Naive thymus-derived CD4-positive, alpha-beta T cell (primary cell): Measurements from ENCODE around the gene HDAC4. TPM values are rescaled to one million over a fixed set of nuclear protein-coding genes. Genes with fewer than 3 reads are reported as not detected.
"Not testable (repeated sequence)": the region's sequence is repeated elsewhere in the genome, so short reads cannot be mapped to it uniquely, and the experiment has no call there.

Experiments
- ATAC-seq: fragments of 150-1000 bp; cut with Tn5 transposase; 2 replicates; pipeline ENCODE4 v1.10.0; 2021; ENCODE audit warnings: mild to moderate bottlenecking, moderate library complexity
- CTCF ChIA-PET: fragments of 350-600 bp; sonication (Branson Sonifier 250); formaldehyde crosslinking; loops from one replicate; lab custom pipeline; 2021; ENCODE audit warnings: antibody characterized with exemption; lab: Charles Lee
- POLR2A ChIA-PET: fragments of 350-600 bp; sonication (Branson Sonifier 250); formaldehyde crosslinking; loops from one replicate; lab custom pipeline; 2021; ENCODE audit warnings: antibody characterized with exemption, inconsistent platforms; lab: Charles Lee
- DNase-seq, 9 donors: peaks; one replicate each; pipeline versions ENCODE4 v3.0.0 to v3.0.0-alpha.2; 2020 to 2022; ENCODE audit warnings: mixed read lengths in 1 of 9
- H3K27ac ChIP-seq: one replicate; pipeline ENCODE4 v1.7.0; 2013; ENCODE audit warnings: mild to moderate bottlenecking, low read depth, low read length, moderate library complexity
- H3K27me3 ChIP-seq, 2 donors: one replicate each; pipeline ENCODE4 v1.7.0; 2013; ENCODE audit warnings: low read length in 2 of 2, mild to moderate bottlenecking in 2 of 2, moderate library complexity in 2 of 2; ENCODE audit not compliant: control insufficient read depth in 2 of 2, insufficient read depth in 2 of 2
- H3K36me3 ChIP-seq, 3 experiments: 1 replicate in 2 of 3; 2 replicates in 1 of 3; pipeline ENCODE4 v1.7.0; 2013; ENCODE audit warnings: low read length in 3 of 3, mild to moderate bottlenecking in 3 of 3, moderate library complexity in 1 of 3; ENCODE audit not compliant: insufficient read depth in 3 of 3, control insufficient read depth in 2 of 3
- H3K4me1 ChIP-seq, 2 donors: one replicate each; pipeline ENCODE4 v1.7.0; 2013; ENCODE audit warnings: low read length in 2 of 2, mild to moderate bottlenecking in 2 of 2, moderate library complexity in 1 of 2; ENCODE audit not compliant: control insufficient read depth in 2 of 2, insufficient read depth in 2 of 2
- H3K4me3 ChIP-seq: 2 replicates; pipeline ENCODE4 v1.7.0; 2013; ENCODE audit warnings: mild to moderate bottlenecking, low read length
- H3K9me3 ChIP-seq, 3 experiments: 1 replicate in 2 of 3; 2 replicates in 1 of 3; pipeline ENCODE4 v1.7.0; 2013; ENCODE audit warnings: low read length in 3 of 3; ENCODE audit not compliant: control insufficient read depth in 2 of 3
- H3K27ac Mint-ChIP-seq, 9 donors: one replicate each; pipeline ENCODE4 v1.8.0; 2020 to 2022; ENCODE audit warnings: mixed read lengths in 9 of 9, mild to moderate bottlenecking in 8 of 9, moderate library complexity in 5 of 9, inconsistent platforms in 2 of 9
- H3K27me3 Mint-ChIP-seq, 5 donors: one replicate each; pipeline ENCODE4 v1.8.0; 2021 to 2022; ENCODE audit warnings: mixed read lengths in 5 of 5, mild to moderate bottlenecking in 1 of 5
- H3K36me3 Mint-ChIP-seq, 5 donors: one replicate each; pipeline ENCODE4 v1.8.0; 2020 to 2022; ENCODE audit warnings: mixed read lengths in 5 of 5, mild to moderate bottlenecking in 3 of 5, inconsistent platforms in 1 of 5
- H3K4me1 Mint-ChIP-seq, 7 donors: one replicate each; pipeline ENCODE4 v1.8.0; 2020 to 2022; ENCODE audit warnings: mixed read lengths in 7 of 7, mild to moderate bottlenecking in 3 of 7, inconsistent platforms in 1 of 7
- H3K4me3 Mint-ChIP-seq, 10 donors: one replicate each; pipeline ENCODE4 v1.8.0; 2020 to 2022; ENCODE audit warnings: mild to moderate bottlenecking in 10 of 10, mixed read lengths in 10 of 10, moderate library complexity in 6 of 10, inconsistent platforms in 2 of 10
- H3K9me3 Mint-ChIP-seq, 11 donors: one replicate each; pipeline ENCODE4 v1.8.0; 2020 to 2022; ENCODE audit warnings: mixed read lengths in 11 of 11, mild to moderate bottlenecking in 4 of 11, inconsistent platforms in 1 of 11, moderate library complexity in 1 of 11
- intact Hi-C, 2 donors: fragments of 100-400 bp; cut with micrococcal nuclease; formaldehyde crosslinking; loops; one replicate each; pipeline ENCODE4 v1.15.1; 2023
- polyA plus RNA-seq, 2 donors: library from polyadenylated mRNA; unstranded; fragments of 300-500 nt; fragmentation: Illumina TruSeq; gene quantifications; one replicate each; pipeline ENCODE4 v1.2.3, GENCODE V29; 2021
- total RNA-seq, 6 experiments: library from RNA in 5 of 6; stranded (reverse) in 5 of 6; gene quantifications; 1 replicate in 5 of 6; 2 replicates in 1 of 6; pipeline ENCODE4 v1.2.3 and lab custom pipeline; 2021 to 2026

HDAC4 gene
- total and polyA plus RNA-seq, 7 experiments from 2014 or later, result 7.4 to 101 (median 55.3) TPM

DNA sequence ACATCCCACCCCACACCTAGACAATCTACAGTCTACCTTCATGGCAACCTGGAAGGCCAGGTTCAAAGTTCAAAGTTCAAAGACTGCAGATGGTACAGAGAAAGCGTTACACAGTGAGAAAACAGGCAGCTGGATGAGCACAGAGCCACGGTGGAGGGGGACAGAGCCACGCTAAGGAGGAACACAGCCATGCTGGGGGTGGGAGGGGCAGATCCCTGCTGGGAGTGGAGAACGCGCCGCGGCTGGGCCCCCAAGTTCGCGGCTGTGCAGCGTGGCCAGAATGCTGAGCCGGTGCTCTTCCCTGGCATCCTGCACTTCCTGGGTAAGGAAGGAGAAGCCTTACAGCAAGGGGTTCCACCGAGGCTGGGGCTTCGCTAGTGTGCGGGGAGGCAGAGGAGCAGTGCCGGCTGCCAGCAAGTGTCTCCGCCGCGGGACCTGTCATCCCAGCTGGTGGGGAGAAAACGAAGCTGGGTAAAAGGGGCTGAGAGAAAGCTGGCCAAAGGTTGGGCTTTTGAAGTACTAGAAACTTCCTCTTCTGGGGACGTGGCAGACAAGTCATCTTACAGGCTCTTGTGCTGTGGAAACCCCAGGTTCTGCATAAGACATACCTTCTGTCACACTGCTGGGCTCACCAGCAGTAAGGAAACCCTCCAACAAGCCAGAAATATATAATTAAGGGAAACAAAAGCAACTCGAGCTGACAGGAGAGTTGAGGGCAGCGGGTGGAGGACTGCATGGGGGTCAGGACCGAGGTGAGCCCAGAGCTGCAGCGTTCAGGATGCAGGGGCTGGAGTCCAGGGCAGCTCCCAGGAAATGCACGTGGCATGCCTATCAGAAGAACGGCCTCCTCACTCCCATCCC is 115.5 kb downstream of the HDAC4 start:
- ChIA-PET POLR2A (interaction anchor here (0.9 to 20.2 kb wide), 5 partner anchors 10 to 96 kb away, joined by 3 to 362 read pairs (median 22); no protein-coding TSS in a partner anchor), CTCF (interaction anchor here (0.7 to 2.0 kb wide), 5 partner anchors 9 to 311 kb away, joined by 3 to 8 read pairs (median 5); no protein-coding TSS in a partner anchor)
- Mint-ChIP-seq H3K27ac (peak overlapping the region; percentile 87 to 97 (median 93)), H3K27me3 (peaks cover 0 to 3% (median 0%) of the 10 kb centered on the region in 5 donors), H3K9me3 (peaks cover 0 to 2% (median 0%) of the 10 kb centered on the region in 11 donors), H3K4me1 (peaks cover 47 to 70% (median 64%) of the 10 kb centered on the region in 7 donors), H3K36me3 (peaks cover 0 to 18% (median 0%) of the 10 kb centered on the region in 5 donors), H3K4me3 (peak overlapping the region; percentile 78 to 88 (median 86))
- intact Hi-C loops, result loop anchor here (1.0 to 5.0 kb wide), 4 partner anchors 10 to 37 kb away; no protein-coding TSS in a partner anchor
- DNase-seq, result peak in 4 of 9 donors; percentile 32 to 56 (median 44)
- Histone ChIP-seq H3K4me3 (peak overlapping the region; percentile 42), H3K36me3 (no peaks in the 10 kb centered on the region), H3K27me3 (no peaks in the 10 kb centered on the region), H3K27ac (peak overlapping the region; percentile 37), H3K9me3 (no peaks in the 10 kb centered on the region), H3K4me1 (peaks cover 35 to 49% of the 10 kb centered on the region in 2 donors)
- peak; percentile 60 for ATAC-seq

DNA sequence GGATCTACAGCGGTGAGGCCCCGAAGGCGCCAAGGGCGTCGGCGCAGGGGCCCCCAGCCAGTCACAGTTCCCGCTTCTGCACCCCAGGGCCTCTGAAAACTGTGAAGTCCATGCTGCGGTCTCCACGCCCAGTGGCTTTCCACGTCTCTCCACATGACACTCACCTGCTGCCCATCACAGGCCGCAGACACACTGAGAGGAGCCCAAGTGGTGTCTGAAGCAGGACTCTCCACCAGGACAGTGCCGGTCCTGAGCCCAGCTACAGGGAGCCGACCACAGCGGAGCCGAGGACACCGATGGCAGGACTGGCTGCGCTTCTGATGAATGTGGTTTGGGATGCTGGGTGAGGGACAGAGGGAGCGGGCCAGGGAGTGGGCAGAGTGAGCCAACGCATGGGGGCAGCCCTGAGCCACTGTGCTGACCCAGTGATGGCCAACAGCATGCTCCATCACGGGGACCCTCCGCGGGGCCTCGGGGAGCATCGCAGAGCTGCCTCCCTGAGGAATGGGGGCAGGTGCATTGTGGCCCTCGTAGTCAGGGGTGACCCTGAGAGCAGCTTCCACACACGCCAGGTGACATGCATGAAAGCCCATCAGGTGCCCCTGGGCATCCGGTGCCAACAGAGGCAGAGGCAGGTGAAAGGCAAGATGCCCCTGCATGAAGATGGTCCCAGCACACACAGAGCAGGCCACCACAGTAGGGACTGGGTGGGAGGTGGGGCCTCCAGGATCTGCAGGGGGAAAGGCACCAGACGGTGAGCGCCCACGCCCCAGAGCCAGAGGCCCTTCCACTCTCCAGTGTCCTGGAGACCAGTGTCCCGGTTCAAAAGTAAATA is 116.6 kb downstream of the HDAC4 start:
- POLR2A ChIA-PET, result interaction anchor here (1.5 to 20.2 kb wide), 5 partner anchors 9 to 97 kb away, joined by 5 to 362 read pairs (median 22); no protein-coding TSS in a partner anchor
- peaks cover 25 to 39% of the 10 kb centered on the region in 2 donors for H3K4me1 ChIP-seq
- peak overlapping the region in 9 of 10 donors; percentile 45 to 88 (median 86) for H3K4me3 Mint-ChIP-seq
- no peak for ATAC-seq
- H3K9me3 Mint-ChIP-seq, result peaks cover 0 to 2% (median 0%) of the 10 kb centered on the region in 11 donors
- no peaks in the 10 kb centered on the region for H3K36me3 ChIP-seq
- CTCF ChIA-PET, result interaction anchor here (1.2 to 1.5 kb wide), 2 partner anchors 11 to 17 kb away, joined by 5 to 7 read pairs; no protein-coding TSS in a partner anchor
- H3K27ac Mint-ChIP-seq, result peak overlapping the region in 8 of 9 donors; percentile 23 to 97 (median 92)
- H3K9me3 ChIP-seq, result no peaks in the 10 kb centered on the region
- H3K4me3 ChIP-seq, result no peak overlapping the region
- H3K4me1 Mint-ChIP-seq, result peaks cover 38 to 65% (median 55%) of the 10 kb centered on the region in 7 donors
- intact Hi-C loops, result no loop called here
- H3K27me3 Mint-ChIP-seq, result peaks cover 0 to 3% (median 0%) of the 10 kb centered on the region in 5 donors
- peak overlapping the region; percentile 37 for H3K27ac ChIP-seq
- no peaks in the 10 kb centered on the region for H3K27me3 ChIP-seq
- DNase-seq, result no peak
- peaks cover 0 to 16% (median 0%) of the 10 kb centered on the region in 5 donors for H3K36me3 Mint-ChIP-seq

DNA sequence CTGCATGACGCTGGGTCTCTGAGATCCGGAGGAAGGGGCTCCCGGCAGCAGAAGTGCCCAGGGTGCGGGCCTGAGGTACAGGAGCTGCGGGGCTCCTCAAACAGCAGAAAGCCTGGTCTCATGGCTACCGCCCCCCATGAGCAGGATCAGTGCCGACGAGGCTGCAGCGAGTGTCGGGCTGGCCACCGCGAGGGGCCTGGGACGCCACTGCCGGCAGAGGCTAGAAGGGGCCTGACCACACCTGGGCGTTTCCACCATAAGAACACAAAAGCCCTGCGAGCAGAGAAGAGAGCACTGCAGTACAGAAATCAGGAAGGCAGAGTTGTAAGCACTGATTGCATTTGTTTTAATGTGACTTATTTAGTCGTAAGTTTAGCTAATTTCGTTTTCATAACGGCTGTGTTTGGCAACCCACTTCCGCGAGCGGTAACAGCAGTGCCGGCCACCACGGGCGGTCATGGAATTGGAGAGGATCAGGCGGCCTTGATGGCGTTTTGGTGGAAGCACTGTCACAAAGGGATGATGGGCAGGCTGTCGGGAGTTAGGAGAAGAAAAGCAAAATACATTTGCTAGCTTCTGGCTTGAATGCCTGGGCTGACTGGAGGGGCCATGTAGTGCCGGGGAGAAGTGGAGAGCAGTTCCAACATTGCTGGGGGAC is 117.4 kb downstream of the HDAC4 start:
- Mint-ChIP-seq H3K9me3 (peaks cover 0 to 2% (median 0%) of the 10 kb centered on the region in 11 donors), H3K4me1 (peaks cover 31 to 63% (median 54%) of the 10 kb centered on the region in 7 donors), H3K4me3 (peak overlapping the region in 7 of 10 donors; percentile 17 to 87 (median 42)), H3K27ac (peak overlapping the region in 3 of 9 donors; percentile 34 to 72 (median 56)), H3K27me3 (peaks cover 0 to 3% (median 0%) of the 10 kb centered on the region in 5 donors), H3K36me3 (peaks cover 0 to 16% (median 0%) of the 10 kb centered on the region in 5 donors)
- Histone ChIP-seq H3K27me3 (no peaks in the 10 kb centered on the region), H3K36me3 (no peaks in the 10 kb centered on the region), H3K4me3 (no peak overlapping the region), H3K27ac (no peak overlapping the region), H3K4me1 (peaks cover 20 to 34% of the 10 kb centered on the region in 2 donors), H3K9me3 (no peaks in the 10 kb centered on the region)
- no peak for DNase-seq
- intact Hi-C loops, result no loop called here
- ChIA-PET POLR2A (interaction anchor here (0.8 to 20.2 kb wide), 3 partner anchors 10 to 38 kb away, joined by 3 to 362 read pairs (median 6); no protein-coding TSS in a partner anchor), CTCF (interaction anchor here (1.5 kb wide), 1 partner anchor 16 kb away, joined by 7 read pairs; no protein-coding TSS in a partner anchor)
- ATAC-seq, result no peak

DNA sequence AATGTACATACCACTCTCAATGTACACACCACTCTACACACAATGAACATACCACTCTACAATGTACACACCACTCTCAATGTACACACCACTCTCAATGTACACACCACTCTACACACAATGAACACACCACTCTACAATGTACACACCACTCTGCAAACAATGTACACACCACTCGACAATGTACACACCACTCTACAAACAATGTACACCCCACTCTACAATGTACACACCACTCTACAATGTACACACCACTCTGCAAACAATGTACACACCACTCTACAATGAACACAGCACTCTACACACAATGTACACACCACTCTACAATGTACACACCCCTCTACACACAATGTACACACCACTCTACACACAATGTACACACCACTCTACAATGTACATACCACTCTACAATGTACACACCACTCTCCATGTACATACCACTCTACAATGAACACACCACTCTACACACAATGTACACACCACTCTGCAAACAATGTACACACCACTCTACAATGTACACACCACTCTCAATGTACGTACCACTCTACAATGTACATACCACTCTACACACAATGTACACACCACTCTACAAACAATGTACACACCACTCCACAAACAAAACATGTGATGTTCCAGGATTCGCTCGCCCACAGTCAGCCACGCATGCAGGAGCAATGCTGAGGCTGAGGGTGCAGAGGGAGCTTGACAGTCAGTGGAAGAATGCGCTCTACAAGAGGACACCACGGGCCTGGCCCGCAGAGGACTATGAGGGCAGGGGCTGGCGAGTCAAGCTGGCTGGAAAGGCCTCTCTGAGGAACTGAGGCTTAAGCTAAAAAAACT is 118.2 kb downstream of the HDAC4 start:
- Mint-ChIP-seq H3K4me3 (no peak overlapping the region), H3K36me3 (peaks cover 0 to 14% (median 0%) of the 10 kb centered on the region in 5 donors), H3K27me3 (peaks cover 0 to 3% (median 0%) of the 10 kb centered on the region in 5 donors), H3K27ac (no peak overlapping the region), H3K9me3 (no peaks in the 10 kb centered on the region), H3K4me1 (peaks cover 29 to 60% (median 52%) of the 10 kb centered on the region in 7 donors)
- intact Hi-C loops, result no loop called here
- Histone ChIP-seq H3K4me3 (no peak overlapping the region), H3K27me3 (no peaks in the 10 kb centered on the region), H3K36me3 (no peaks in the 10 kb centered on the region), H3K4me1 (peaks cover 12 to 28% of the 10 kb centered on the region in 2 donors), H3K27ac (no peak overlapping the region), H3K9me3 (no peaks in the 10 kb centered on the region)
- DNase-seq, result no peak
- POLR2A ChIA-PET, result interaction anchor here (0.8 to 20.2 kb wide), 3 partner anchors 11 to 39 kb away, joined by 3 to 362 read pairs (median 6); no protein-coding TSS in a partner anchor
- no peak for ATAC-seq
- CTCF ChIA-PET, result interaction anchor here (1.5 kb wide), 1 partner anchor 15 kb away, joined by 7 read pairs; no protein-coding TSS in a partner anchor

DNA sequence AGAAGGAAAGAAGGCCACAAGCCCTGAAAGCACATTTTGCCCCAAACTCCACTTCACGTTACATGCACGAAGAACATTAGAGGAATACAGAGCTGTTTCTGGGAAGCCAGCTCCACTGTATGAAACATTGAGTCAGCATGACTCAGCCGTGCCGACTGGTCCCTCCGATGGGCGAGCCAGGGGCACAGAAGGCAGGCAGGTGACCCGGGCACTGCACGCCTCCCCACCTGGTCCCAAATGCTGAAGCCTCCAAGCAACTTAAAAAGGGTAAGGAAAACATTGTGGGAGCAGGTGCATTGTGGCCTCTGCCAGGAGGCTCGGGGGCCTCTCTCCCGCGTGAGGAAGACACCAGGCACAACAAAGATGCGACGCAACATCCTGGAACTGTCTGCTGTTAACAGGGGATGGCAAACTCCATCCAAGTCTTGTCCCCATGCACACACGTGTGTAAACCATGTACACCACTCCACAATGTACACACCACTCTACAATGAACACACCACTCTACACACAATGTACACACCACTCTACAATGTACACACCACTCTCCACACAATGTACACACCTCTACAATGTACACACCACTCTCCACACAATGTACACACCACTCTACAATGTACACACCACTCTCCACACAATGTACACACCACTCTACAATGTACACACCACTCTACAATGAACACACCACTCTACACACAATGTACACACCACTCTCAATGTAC is 120.4 kb downstream of the HDAC4 start:
- DNase-seq, intact Hi-C loops, H3K27me3 ChIP-seq, H3K27me3 Mint-ChIP-seq, H3K27ac ChIP-seq, H3K36me3 ChIP-seq, H3K4me3 ChIP-seq, ATAC-seq, H3K36me3 Mint-ChIP-seq, H3K9me3 Mint-ChIP-seq, H3K9me3 ChIP-seq: not testable (repeated sequence)
- Mint-ChIP-seq H3K27ac (peak overlapping the region in 1 of 9 donors; percentile 25), H3K4me1 (peaks cover 27 to 58% (median 47%) of the 10 kb centered on the region in 7 donors), H3K4me3 (peak overlapping the region in 1 of 10 donors; percentile 15)
- POLR2A ChIA-PET, result interaction anchor here (0.8 to 22.2 kb wide), 2 partner anchors 12 to 25 kb away, joined by 3 to 362 read pairs; no protein-coding TSS in a partner anchor
- peaks cover 15 to 22% of the 10 kb centered on the region in 2 donors for H3K4me1 ChIP-seq
- CTCF ChIA-PET, result interaction anchor here (0.7 to 1.8 kb wide), 2 partner anchors 13 to 14 kb away, joined by 3 to 11 read pairs; no protein-coding TSS in a partner anchor
